Peyer's patch (tissue), 4 donors: ENCODE measurements around the gene PGPEP1. TPM values are rescaled to one million over a fixed set of nuclear protein-coding genes. Genes with fewer than 3 reads are reported as not detected.

Experiments
- DNase-seq, 3 donors: peaks; one replicate each; pipeline ENCODE4 v3.0.0-alpha.2; 2017 to 2019
- H3K27ac ChIP-seq, 4 donors: fragments of 200-600 bp; sonication (generic); one replicate each; pipeline ENCODE4 v1.5.1; 2016 to 2019
- H3K27me3 ChIP-seq, 2 donors: fragments of 200-600 bp; sonication (generic); one replicate each; pipeline ENCODE4 v1.5.1; 2019
- H3K36me3 ChIP-seq, 3 donors: fragments of 200-600 bp; sonication (generic); one replicate each; pipeline ENCODE4 v1.5.1; 2016 to 2019
- H3K4me1 ChIP-seq, 4 donors: fragments of 200-600 bp; sonication (generic); one replicate each; pipeline ENCODE4 v1.5.1; 2016 to 2019
- H3K4me3 ChIP-seq, 4 donors: fragments of 200-600 bp; sonication (generic); 1 replicate in 3 of 4; 2 replicates in 1 of 4; pipeline ENCODE4 v1.5.1; 2016 to 2019; ENCODE audit warnings: mild to moderate bottlenecking in 1 of 4
- H3K9me3 ChIP-seq, 4 donors: fragments of 200-600 bp; sonication (generic); one replicate each; pipeline ENCODE4 v1.5.1; 2016 to 2019; ENCODE audit warnings: mild to moderate bottlenecking in 1 of 4
- CTCF ChIP-seq, 6 experiments: fragments of 450-650 bp in 4 of 6; fragments of 200-600 bp in 2 of 6; sonication (generic) in 1 of 6; IDR thresholded peaks; one replicate each; pipeline ENCODE4 v1.5.1; 2017 to 2019; ENCODE audit warnings: antibody characterized with exemption in 6 of 6, mild to moderate bottlenecking in 3 of 6, moderate library complexity in 1 of 6
- POLR2A ChIP-seq, 2 donors: fragments of 450-650 bp; IDR thresholded peaks; one replicate each; pipeline ENCODE4 v1.5.1; 2017; ENCODE audit warnings: antibody characterized with exemption in 2 of 2, mild to moderate bottlenecking in 2 of 2, moderate library complexity in 2 of 2
- total RNA-seq, 4 donors: library from RNA; depleted of rRNA; stranded (reverse); fragments of >200 nt; gene quantifications; one replicate each; pipeline ENCODE4 v1.1.0, GENCODE V29; 2016

The PGPEP1 gene
- total RNA-seq, 4 donors from 2014 or later: 45.4 to 138 (median 89.2) TPM

- TF ChIP-seq CTCF (IDR thresholded peaks at IDR 0.05) (no peak), POLR2A (IDR thresholded peaks at IDR 0.05) (no peak)
- Histone ChIP-seq H3K4me3 (no peak overlapping the region), H3K36me3 (peaks cover 0 to 32% (median 0%) of the 10 kb centered on the region in 3 donors), H3K27ac (peak overlapping the region in 2 of 4 donors; percentile 25 to 91), H3K9me3 (no peaks in the 10 kb centered on the region), H3K4me1 (peaks cover 16 to 55% (median 25%) of the 10 kb centered on the region in 4 donors), H3K27me3 (no peaks in the 10 kb centered on the region)
- DNase-seq: no peak
These were observed 31.5 kb upstream of the PGPEP1 start for GRCh38 chr19:18308948-18309325.

- Histone ChIP-seq H3K4me3 (no peak overlapping the region), H3K9me3 (no peaks in the 10 kb centered on the region), H3K27me3 (no peaks in the 10 kb centered on the region), H3K4me1 (peaks cover 16 to 48% (median 20%) of the 10 kb centered on the region in 4 donors), H3K36me3 (peaks cover 0 to 35% (median 0%) of the 10 kb centered on the region in 3 donors), H3K27ac (peak overlapping the region in 3 of 4 donors; percentile 64 to 91 (median 85))
- DNase-seq: no peak
- TF ChIP-seq CTCF (IDR thresholded peaks at IDR 0.05): no peak
These were observed 30.8 kb upstream of the PGPEP1 start for GRCh38 chr19:18309525-18310064.

- no peaks in the 10 kb centered on the region for H3K9me3 ChIP-seq
- H3K36me3 ChIP-seq: peaks cover 0 to 35% (median 0%) of the 10 kb centered on the region in 3 donors
- peaks cover 15 to 42% (median 16%) of the 10 kb centered on the region in 4 donors for H3K4me1 ChIP-seq
- peak in 1 of 6 experiments; percentile 2 for TF ChIP-seq CTCF (IDR thresholded peaks at IDR 0.05)
- TF ChIP-seq POLR2A (IDR thresholded peaks at IDR 0.05): no peak
- no peaks in the 10 kb centered on the region for H3K27me3 ChIP-seq
- peak in 2 of 3 donors; percentile 92 to 94 for DNase-seq
- H3K27ac ChIP-seq: peak overlapping the region in 3 of 4 donors; percentile 78 to 91 (median 85)
- H3K4me3 ChIP-seq: no peak overlapping the region
These were observed 30.1 kb upstream of the PGPEP1 start for GRCh38 chr19:18310118-18310909.

- DNase-seq: no peak
- H3K9me3 ChIP-seq: no peaks in the 10 kb centered on the region
- H3K4me3 ChIP-seq: no peak overlapping the region
- TF ChIP-seq POLR2A (IDR thresholded peaks at IDR 0.05) (peak in 1 of 2 donors; percentile 42), CTCF (IDR thresholded peaks at IDR 0.05) (no peak)
- no peaks in the 10 kb centered on the region for H3K27me3 ChIP-seq
- H3K4me1 ChIP-seq: peaks cover 9 to 36% (median 13%) of the 10 kb centered on the region in 4 donors
- H3K36me3 ChIP-seq: peaks cover 0 to 35% (median 0%) of the 10 kb centered on the region in 3 donors
- peak overlapping the region in 3 of 4 donors; percentile 78 to 91 (median 85) for H3K27ac ChIP-seq
These were observed 29.4 kb upstream of the PGPEP1 start for GRCh38 chr19:18310966-18311365.

- Histone ChIP-seq H3K36me3 (peaks cover 0 to 35% (median 0%) of the 10 kb centered on the region in 3 donors), H3K4me1 (peaks cover 3 to 32% (median 10%) of the 10 kb centered on the region in 4 donors), H3K9me3 (no peaks in the 10 kb centered on the region), H3K27me3 (no peaks in the 10 kb centered on the region), H3K4me3 (no peak overlapping the region), H3K27ac (peak overlapping the region in 3 of 4 donors; percentile 78 to 91 (median 85))
- no peak for TF ChIP-seq CTCF (IDR thresholded peaks at IDR 0.05)
- no peak for TF ChIP-seq POLR2A (IDR thresholded peaks at IDR 0.05)
- DNase-seq: no peak
These were observed 28.8 kb upstream of the PGPEP1 start for GRCh38 chr19:18311502-18312091.
